GM19395 (cell line): ENCODE measurements around the gene PET100.

Experiments used
- ATAC-seq: cut with Tn5 transposase; IDR thresholded peaks from one replicate; pipeline ENCODE4 v1.9.1; 2021; ENCODE audit warnings: mild to moderate bottlenecking, moderate library complexity; ENCODE audit not compliant: unreplicated experiment

Gene PET100

GRCh38 chr19:7611541-7612279 is 17.9 kb upstream of the PET100 start:
- no peak for ATAC-seq

- no peak for ATAC-seq
These were observed 17.0 kb upstream of the PET100 start for GRCh38 chr19:7612282-7613274.

GRCh38 chr19:7614859-7615741 is 14.5 kb upstream of the PET100 start:
- ATAC-seq, result no peak

- no peak for ATAC-seq
These were observed 12.4 kb upstream of the PET100 start for GRCh38 chr19:7617172-7617571.

DNA sequence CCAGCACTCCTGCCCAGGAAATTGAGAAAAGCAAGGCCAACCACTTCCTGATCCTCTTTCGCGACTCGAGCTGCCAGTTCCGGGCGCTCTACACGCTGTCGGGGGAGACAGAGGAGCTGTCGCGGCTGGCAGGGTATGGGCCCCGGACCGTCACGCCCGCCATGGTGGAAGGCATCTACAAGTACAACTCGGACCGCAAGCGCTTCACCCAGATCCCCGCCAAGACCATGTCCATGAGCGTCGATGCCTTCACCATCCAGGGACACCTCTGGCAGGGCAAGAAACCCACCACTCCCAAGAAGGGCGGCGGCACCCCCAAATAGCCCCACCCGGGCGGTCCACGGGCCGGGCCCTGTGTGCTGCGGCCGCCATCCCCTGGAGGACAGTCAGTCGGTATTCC is 11.9 kb upstream of the PET100 start:
- ATAC-seq, result no peak

GRCh38 chr19:7618348-7618747 is 11.2 kb upstream of the PET100 start:
- ATAC-seq, result no peak

DNA sequence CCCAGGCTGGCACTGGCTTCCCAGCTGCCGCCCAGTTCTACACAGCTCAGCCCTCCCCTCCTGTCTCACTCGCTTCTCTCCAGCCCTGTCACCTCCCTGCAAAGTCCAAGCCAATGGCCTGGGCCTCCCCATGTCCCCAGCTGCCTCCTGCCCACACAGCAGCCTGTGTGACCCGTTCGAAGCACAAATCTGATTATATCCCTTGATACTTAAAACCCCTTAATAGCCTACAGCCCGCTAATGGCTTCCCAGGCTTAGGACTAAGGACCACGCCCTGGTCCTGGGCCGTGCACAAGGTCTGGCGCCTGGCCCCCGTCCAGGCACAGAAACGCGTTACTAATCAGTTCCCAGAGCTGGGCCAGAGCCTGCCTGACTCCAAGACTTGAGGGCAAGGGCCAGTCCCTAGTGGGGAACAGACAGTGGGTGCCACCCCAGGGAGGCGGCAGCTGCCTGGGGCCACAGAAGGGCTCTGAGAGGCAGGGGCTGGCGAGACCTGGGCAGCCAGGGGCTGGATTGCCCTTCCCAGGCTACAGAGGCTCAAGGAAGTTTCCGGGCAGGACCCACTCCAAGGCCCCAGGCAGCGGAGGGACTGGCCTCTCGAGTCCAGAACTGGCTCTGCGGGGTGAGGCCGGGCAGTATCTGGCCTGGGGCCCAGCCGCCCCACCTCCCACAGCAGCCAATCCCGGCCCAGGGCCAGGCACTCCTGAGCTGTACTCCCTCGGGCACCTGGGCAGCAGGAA is 10.7 kb upstream of the PET100 start:
- ATAC-seq, result no peak

- no peak for ATAC-seq
These were observed 9.7 kb upstream of the PET100 start for GRCh38 chr19:7619671-7620441.

- no peak for ATAC-seq
These were observed 8.9 kb upstream of the PET100 start for GRCh38 chr19:7620442-7621412.

DNA sequence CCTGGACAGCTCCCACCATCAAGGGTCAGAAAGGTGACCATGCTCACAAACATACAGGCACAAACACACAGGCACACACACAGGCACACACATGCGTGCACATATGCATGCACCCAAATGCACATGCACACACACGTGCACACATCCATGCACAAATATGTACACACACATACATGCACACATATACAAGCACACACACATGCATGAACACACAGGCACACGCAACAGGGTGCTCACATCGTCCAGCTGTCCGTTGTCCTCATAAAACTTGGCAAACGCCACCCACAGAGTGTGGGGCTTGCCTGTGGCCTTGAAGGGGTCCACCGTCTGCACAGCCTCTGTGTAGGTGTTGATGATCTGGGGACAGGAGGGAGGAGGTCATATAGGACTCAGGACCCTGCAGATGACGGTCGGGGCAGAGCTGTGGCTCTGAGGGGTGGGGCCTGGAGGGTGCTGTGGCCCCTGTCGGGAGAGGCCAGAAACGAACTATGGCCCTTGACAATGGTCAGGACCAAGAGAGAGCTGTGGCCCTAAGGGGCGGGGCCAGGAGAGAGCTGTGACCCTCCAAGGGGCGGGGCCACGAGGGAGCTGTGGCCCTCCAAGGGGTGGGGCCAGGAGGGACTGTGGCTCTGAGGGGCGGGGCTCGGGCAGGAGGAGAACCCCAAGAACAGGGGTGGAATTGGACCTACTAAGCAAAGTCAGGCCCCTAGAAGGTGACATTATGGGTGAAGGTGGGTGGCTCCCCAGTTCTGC is 6.5 kb upstream of the PET100 start:
- no peak for ATAC-seq

DNA sequence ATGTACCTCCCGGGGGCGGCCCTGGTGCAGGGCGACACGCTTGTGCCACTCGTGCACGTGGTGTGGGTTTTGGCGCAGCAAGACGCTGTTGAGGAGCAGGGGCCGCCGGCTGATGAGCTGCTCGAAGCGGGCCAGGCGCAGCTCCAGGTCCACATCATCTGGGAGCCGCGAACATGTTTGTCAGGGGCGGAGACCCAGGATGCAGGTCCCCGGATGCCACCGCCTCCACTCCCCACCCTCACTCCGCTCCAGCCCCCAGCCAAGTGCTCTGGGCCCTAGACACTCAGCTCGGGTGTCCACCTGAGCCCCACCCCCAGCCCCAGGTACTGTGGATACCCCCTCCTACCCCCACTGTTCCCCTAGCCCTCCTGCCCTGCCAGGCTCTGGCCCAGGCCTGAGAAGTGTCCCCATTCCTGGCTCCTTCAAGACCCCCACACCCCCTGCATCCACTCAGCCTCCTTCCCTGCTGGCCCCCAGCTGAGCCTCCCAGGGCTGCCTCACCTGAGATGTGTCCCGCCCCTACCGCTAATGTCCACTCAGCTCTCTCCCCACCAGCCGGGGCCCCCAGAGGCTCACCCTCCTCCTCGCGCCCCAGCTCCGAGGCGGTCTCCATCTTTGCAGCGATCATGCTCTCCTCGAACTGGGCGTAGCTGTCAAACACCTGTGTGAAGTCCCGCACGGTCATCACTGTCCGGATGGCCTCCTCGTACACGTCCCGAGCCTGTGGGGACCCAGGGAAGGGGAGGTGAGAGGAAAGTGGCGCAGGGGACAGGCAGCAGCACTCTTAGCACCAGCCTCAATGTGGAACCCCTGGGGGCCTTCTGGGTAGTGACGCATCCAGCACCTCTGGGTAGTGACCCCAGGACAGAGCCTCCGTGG is 5.6 kb upstream of the PET100 start:
- ATAC-seq, result no peak

DNA sequence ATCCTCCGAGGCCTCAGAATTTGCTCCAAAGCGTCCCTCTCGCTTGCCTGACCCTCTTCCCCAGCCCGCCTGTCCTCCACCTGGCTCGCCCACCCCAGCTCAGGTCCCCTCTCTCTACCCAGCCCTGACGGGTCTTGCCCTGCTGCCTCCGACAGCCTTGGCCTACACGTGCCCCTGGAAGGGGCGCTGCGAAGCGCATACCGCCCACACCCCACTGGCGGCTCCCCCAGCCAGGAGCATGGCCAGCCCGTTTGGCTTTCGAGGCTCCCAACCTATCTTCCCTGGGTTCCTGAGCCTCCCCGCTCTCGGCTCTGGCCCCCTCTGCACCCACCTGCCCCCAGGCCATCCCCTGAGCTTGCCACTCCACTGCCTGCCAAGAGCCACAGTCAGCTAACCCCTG is 4.8 kb upstream of the PET100 start:
- ATAC-seq, result no peak

- ATAC-seq, result no peak
These were observed 3.7 kb upstream of the PET100 start for GRCh38 chr19:7625763-7626372.

DNA sequence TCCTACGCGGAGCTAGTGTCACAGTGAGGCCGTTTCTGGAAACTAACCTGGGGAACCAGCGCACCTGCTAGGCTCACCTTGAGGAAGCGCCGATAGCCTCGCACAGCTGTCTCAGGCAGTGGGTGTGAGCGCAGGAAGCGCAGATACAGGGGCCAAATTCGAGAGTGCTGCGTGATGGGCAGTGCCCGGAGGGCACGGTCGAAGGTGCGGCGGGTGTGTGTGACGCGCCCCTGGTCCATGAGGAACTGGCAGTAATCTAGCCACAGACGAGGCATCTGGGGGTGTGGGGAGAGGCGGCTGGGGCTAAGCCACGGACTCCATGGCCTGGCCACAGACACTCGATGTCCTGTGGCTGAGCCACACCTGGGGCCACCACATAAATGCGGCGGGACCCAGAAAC is 2.4 kb upstream of the PET100 start:
- ATAC-seq, result no peak

GRCh38 chr19:7628589-7629311 is 843 bp upstream of the PET100 start:
- no peak for ATAC-seq

DNA sequence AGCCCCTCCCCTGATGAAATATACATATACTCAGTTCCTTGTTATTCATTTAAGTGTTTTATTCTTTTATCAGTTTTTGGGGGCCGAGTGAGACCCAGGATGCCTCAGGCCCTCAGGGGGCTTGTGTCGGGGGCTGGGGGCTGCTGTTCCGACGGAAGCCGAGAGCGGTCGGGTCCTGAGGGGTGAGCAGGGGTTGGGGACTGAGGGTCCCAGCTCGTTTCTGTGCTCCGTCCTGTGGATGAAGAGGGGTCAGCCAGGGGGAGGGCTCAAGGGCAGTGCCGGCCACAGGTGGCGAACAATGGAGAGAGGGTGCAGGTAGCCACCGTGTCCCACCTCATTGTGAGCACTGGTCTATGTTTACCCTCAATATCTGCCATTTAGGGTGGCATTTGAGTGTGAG is 2.0 kb downstream of the PET100 start:
- ATAC-seq, result no peak
